H1 (cell line): ENCODE data around the gene HM13. TPM values are rescaled to one million over a fixed set of nuclear protein-coding genes. Genes with fewer than 3 reads are reported as not detected.

Experiments used
- CTCF ChIA-PET: fragments of 300-600 bp; sonication (Branson Sonifier 250); formaldehyde crosslinking; loops from one replicate; lab custom pipeline; 2021; ENCODE audit not compliant: partially characterized antibody; lab: Charles Lee
- POLR2A ChIA-PET: fragments of 300-600 bp; sonication (Branson Sonifier 250); formaldehyde crosslinking; loops from one replicate; lab custom pipeline; 2021; ENCODE audit warnings: inconsistent platforms; ENCODE audit not compliant: partially characterized antibody; lab: Charles Lee
- DNase-seq, 2 experiments: peaks; one replicate each; pipeline versions ENCODE4 v3.0.0 to v3.0.0-alpha.2; 2010 to 2022; ENCODE audit warnings: low spot score in 2 of 2, low read depth in 1 of 2, mixed read lengths in 1 of 2
- FAIRE-seq: peaks from 2 replicates; lab custom pipeline; 2011; peaks lifted over from hg19 to GRCh38; lab: Jason Lieb, UNC
- H2AFZ ChIP-seq: 2 replicates; pipeline ENCODE4 v1.8.1; 2012; ENCODE audit warnings: low read length, inconsistent platforms
- H2AK5ac ChIP-seq: 2 replicates; pipeline ENCODE4 v1.6.1; 2013; ENCODE audit warnings: low read depth, low read length
- H2BK120ac ChIP-seq: replicated peaks from 2 replicates; pipeline ENCODE3; 2013; ENCODE audit warnings: low read depth, low read length, inconsistent platforms
- H2BK12ac ChIP-seq: 2 replicates; pipeline ENCODE4 v1.6.1; 2013; ENCODE audit warnings: low read depth, low read length
- H2BK15ac ChIP-seq: 2 replicates; pipeline ENCODE4 v1.6.1; 2013; ENCODE audit warnings: low read length
- H2BK20ac ChIP-seq: 2 replicates; pipeline ENCODE4 v1.6.1; 2013; ENCODE audit warnings: low read length
- H2BK5ac ChIP-seq: 2 replicates; pipeline ENCODE4 v1.6.1; 2013; ENCODE audit warnings: low read depth, low read length
- H3K14ac ChIP-seq: 2 replicates; pipeline ENCODE4 v1.6.1; 2013; ENCODE audit warnings: inconsistent platforms; ENCODE audit not compliant: insufficient read length
- H3K18ac ChIP-seq: 2 replicates; pipeline ENCODE4 v1.6.1; 2013; ENCODE audit warnings: low read length; ENCODE audit errors: extremely low read depth
- H3K23ac ChIP-seq: 2 replicates; pipeline ENCODE4 v1.6.1; 2013; ENCODE audit warnings: inconsistent platforms; ENCODE audit not compliant: insufficient read length
- H3K23me2 ChIP-seq: 2 replicates; pipeline ENCODE4 v1.6.1; 2013; ENCODE audit warnings: low read depth, low read length
- H3K27ac ChIP-seq: 2 replicates; pipeline ENCODE4 v1.6.1; 2011; ENCODE audit warnings: low read depth, low read length, inconsistent platforms
- H3K27me3 ChIP-seq, 4 experiments: replicated peaks in 1 of 4; 1 replicate in 1 of 4; 2 replicates in 3 of 4; pipeline versions ENCODE4 v1.6.1 to v1.8.1; 2011 to 2013; ENCODE audit warnings: low read length in 3 of 4, mild to moderate bottlenecking in 3 of 4, inconsistent platforms in 2 of 4, mixed read lengths in 2 of 4, moderate library complexity in 1 of 4; ENCODE audit not compliant: control insufficient read depth in 3 of 4, insufficient read depth in 3 of 4; ENCODE audit errors: extremely low read depth in 1 of 4
- H3K36me3 ChIP-seq, 4 experiments: 2 replicates each; pipeline versions ENCODE4 v1.6.1 to v1.8.1; 2011 to 2013; ENCODE audit warnings: mild to moderate bottlenecking in 4 of 4, low read length in 3 of 4, moderate library complexity in 2 of 4, control low read depth in 1 of 4, inconsistent platforms in 1 of 4; ENCODE audit not compliant: insufficient read depth in 4 of 4, control insufficient read depth in 2 of 4
- H3K4ac ChIP-seq: replicated peaks from 2 replicates; pipeline ENCODE3; 2013; ENCODE audit warnings: low read length, low read depth, mixed read lengths, inconsistent platforms; ENCODE audit not compliant: insufficient read length
- H3K4me1 ChIP-seq, 4 experiments: replicated peaks in 1 of 4; 1 replicate in 1 of 4; 2 replicates in 3 of 4; pipeline versions ENCODE4 v1.6.1 to v1.8.1; 2011 to 2013; ENCODE audit warnings: low read length in 3 of 4, inconsistent platforms in 2 of 4, mixed read lengths in 1 of 4; ENCODE audit not compliant: insufficient read depth in 4 of 4, control insufficient read depth in 3 of 4
- H3K4me2 ChIP-seq, 2 experiments: 2 replicates each; pipeline versions ENCODE4 v1.6.1 to v1.8.1; 2011 to 2013; ENCODE audit warnings: low read depth in 2 of 2, low read length in 2 of 2, control low read depth in 1 of 2, inconsistent platforms in 1 of 2, mild to moderate bottlenecking in 1 of 2; ENCODE audit not compliant: insufficient read depth in 1 of 2
- H3K4me3 ChIP-seq, 4 experiments: fragments of 200-600, 300-600 bp in 1 of 4; sonication (generic), shearing (Covaris generic), sonication (Bioruptor Twin) in 1 of 4; 2 replicates each; pipeline versions ENCODE4 v1.5.1 to v1.8.1; 2011 to 2016; ENCODE audit warnings: low read length in 4 of 4, low read depth in 3 of 4, control low read depth in 2 of 4, inconsistent platforms in 2 of 4, mild to moderate bottlenecking in 2 of 4, mixed read lengths in 1 of 4, moderate library complexity in 1 of 4; ENCODE audit not compliant: insufficient read depth in 2 of 4; ENCODE audit errors: extremely low read depth in 1 of 4
- H3K56ac ChIP-seq: replicated peaks from 2 replicates; pipeline ENCODE3; 2013; ENCODE audit warnings: low read depth, mild to moderate bottlenecking, mixed read lengths, low read length, inconsistent platforms; ENCODE audit not compliant: insufficient read length
- H3K79me1 ChIP-seq: 2 replicates; pipeline ENCODE4 v1.6.1; 2013; ENCODE audit warnings: low read depth, low read length, control low read depth
- H3K79me2 ChIP-seq, 2 experiments: 2 replicates each; pipeline versions ENCODE4 v1.6.1 to v1.8.1; 2012 to 2013; ENCODE audit warnings: low read length in 2 of 2, mild to moderate bottlenecking in 2 of 2, inconsistent platforms in 1 of 2; ENCODE audit not compliant: insufficient read depth in 2 of 2, control insufficient read depth in 1 of 2
- H3K9ac ChIP-seq, 4 experiments: replicated peaks in 1 of 4; 1 replicate in 1 of 4; 2 replicates in 3 of 4; pipeline versions ENCODE4 v1.6.1 to v1.8.1; 2011 to 2013; ENCODE audit warnings: low read depth in 3 of 4, low read length in 3 of 4, control low read depth in 2 of 4, mild to moderate bottlenecking in 2 of 4, moderate library complexity in 2 of 4, inconsistent platforms in 1 of 4; ENCODE audit errors: extremely low read depth in 1 of 4
- H3K9me3 ChIP-seq, 2 experiments: 2 replicates each; pipeline versions ENCODE4 v1.6.1 to v1.8.1; 2012 to 2013; ENCODE audit warnings: mild to moderate bottlenecking in 2 of 2, moderate library complexity in 2 of 2, control low read depth in 1 of 2, inconsistent platforms in 1 of 2, low read depth in 1 of 2, low read length in 1 of 2, mixed read lengths in 1 of 2; ENCODE audit not compliant: insufficient read depth in 2 of 2
- H4K20me1 ChIP-seq, 2 experiments: replicated peaks in 1 of 2; 2 replicates each; pipeline versions ENCODE3 to v1.8.1; 2011 to 2013; ENCODE audit warnings: inconsistent platforms in 2 of 2, low read length in 2 of 2, mild to moderate bottlenecking in 1 of 2; ENCODE audit not compliant: insufficient read depth in 2 of 2, control insufficient read depth in 1 of 2
- H4K5ac ChIP-seq: 2 replicates; pipeline ENCODE4 v1.6.1; 2013; ENCODE audit warnings: low read length, low read depth, mixed read lengths, inconsistent platforms; ENCODE audit not compliant: insufficient read length
- H4K8ac ChIP-seq: 2 replicates; pipeline ENCODE4 v1.8.0; 2013; ENCODE audit warnings: mild to moderate bottlenecking, moderate library complexity, low read length, inconsistent platforms; ENCODE audit not compliant: insufficient read depth; ENCODE audit errors: extremely low read depth
- H4K91ac ChIP-seq: replicated peaks from 2 replicates; pipeline ENCODE3; 2013; ENCODE audit warnings: low read length, mixed read lengths, inconsistent platforms; ENCODE audit not compliant: insufficient read length
- BCL11A ChIP-seq, 2 experiments: IDR thresholded peaks; one replicate each; pipeline ENCODE4 v1.6.1; 2011; ENCODE audit warnings: low read depth in 2 of 2, low read length in 2 of 2, mild to moderate bottlenecking in 2 of 2
- CTBP2 ChIP-seq: IDR thresholded peaks from 2 replicates; pipeline ENCODE4 v1.7.0; 2011; ENCODE audit warnings: borderline replicate concordance, mild to moderate bottlenecking, moderate library complexity, mixed read lengths, low read length; ENCODE audit not compliant: insufficient read depth, insufficient read length
- FOSL1 ChIP-seq: IDR thresholded peaks from 2 replicates; pipeline ENCODE4 v1.6.1; 2011; ENCODE audit warnings: mild to moderate bottlenecking, low read depth, low read length, moderate library complexity; ENCODE audit not compliant: insufficient read depth
- GABPA ChIP-seq: IDR thresholded peaks from 2 replicates; pipeline ENCODE4 v1.6.1; 2011; ENCODE audit warnings: mild to moderate bottlenecking, low read length, moderate library complexity, borderline replicate concordance; ENCODE audit not compliant: insufficient read depth
- MAFK ChIP-seq: IDR thresholded peaks from 2 replicates; pipeline ENCODE4 v1.6.1; 2012; ENCODE audit warnings: low read depth, mild to moderate bottlenecking, improper control_type of control experiment, low read length
- NRF1 ChIP-seq: IDR thresholded peaks from 2 replicates; pipeline ENCODE4 v1.6.1; 2011; ENCODE audit warnings: mild to moderate bottlenecking, low read depth, low read length, improper control_type of control experiment
- RAD21 ChIP-seq, 2 experiments: IDR thresholded peaks in 1 of 2; conservative IDR thresholded peaks in 1 of 2; 2 replicates each; pipeline ENCODE4 v1.6.1; 2011; ENCODE audit warnings: low read depth in 2 of 2, low read length in 2 of 2, improper control_type of control experiment in 1 of 2, inconsistent platforms in 1 of 2, mild to moderate bottlenecking in 1 of 2, moderate library complexity in 1 of 2
- SAP30 ChIP-seq: fragments of 300-600 bp; sonication (generic); IDR thresholded peaks from 2 replicates; pipeline ENCODE4 v1.7.1; 2012; ENCODE audit warnings: low read length, moderate library complexity, mild to moderate bottlenecking, inconsistent platforms; ENCODE audit not compliant: insufficient read depth, insufficient replicate concordance
- TAF7 ChIP-seq: optimal IDR thresholded peaks from 2 replicates; pipeline ENCODE3; 2011; ENCODE audit warnings: low read depth, mild to moderate bottlenecking, inconsistent platforms, low read length, moderate library complexity, borderline replicate concordance
- ZNF274 ChIP-seq: IDR thresholded peaks from 2 replicates; pipeline ENCODE4 v1.7.0; 2012; ENCODE audit warnings: low read length, borderline replicate concordance; ENCODE audit errors: extremely low read depth
- WGBS, 2 experiments: shearing (Covaris generic) in 1 of 2; methylation state at CpG; one replicate each; pipeline versions ENCODE4 v1.1.6 to v1.1.7; 2013 to 2015; ENCODE audit warnings: low lambda C conversion rate in 2 of 2, mixed read lengths in 2 of 2, inconsistent platforms in 1 of 2, low coverage in 1 of 2, missing lambda C conversion rate in 1 of 2; ENCODE audit not compliant: insufficient replicate concordance in 2 of 2, insufficient coverage in 1 of 2, insufficient read length in 1 of 2; ENCODE audit errors: extremely low coverage in 1 of 2, missing lambda C conversion rate in 1 of 2; 5-methylcytosine and 5-hydroxymethylcytosine counted together
- polyA plus RNA-seq, 7 experiments: library from polyadenylated mRNA; depleted of rRNA in 3 of 7; stranded (reverse) in 5 of 7; unstranded in 2 of 7; fragments of >200 nt in 5 of 7; fragments of 200-250 nt in 2 of 7; gene quantifications; 1 replicate in 5 of 7; 2 replicates in 1 of 7; 4 replicates in 1 of 7; pipeline versions ENCODE4 v1.2.1 to v1.2.3, GENCODE V29; 2011 to 2013; ENCODE audit warnings: missing spikeins in 2 of 7, mixed read lengths in 2 of 7
- total RNA-seq: library from RNA; stranded (reverse); fragmentation: NEBNext Ultra II Directional; extraction: Animal tissue kit (Norgen Biotek cat#: 25700); gene quantifications from 2 replicates; pipeline ENCODE4 v1.2.1, GENCODE V29; 2021
- TF ChIP-seq, protein P1 (sequence below): IDR thresholded peaks from 2 replicates; pipeline ENCODE4 v1.6.1; 2012; ENCODE audit warnings: inconsistent platforms
- TF ChIP-seq, protein P2 (sequence below): IDR thresholded peaks from 2 replicates; pipeline ENCODE4 v1.6.1; 2011; ENCODE audit warnings: low read depth, mild to moderate bottlenecking, low read length; ENCODE audit not compliant: insufficient read depth

The HM13 gene
- total and polyA plus RNA-seq, 2 of the 8 experiments (the other 6 are each of a cell fraction or from before 2014, with no cell fraction given): 118 to 183 TPM

DNA sequence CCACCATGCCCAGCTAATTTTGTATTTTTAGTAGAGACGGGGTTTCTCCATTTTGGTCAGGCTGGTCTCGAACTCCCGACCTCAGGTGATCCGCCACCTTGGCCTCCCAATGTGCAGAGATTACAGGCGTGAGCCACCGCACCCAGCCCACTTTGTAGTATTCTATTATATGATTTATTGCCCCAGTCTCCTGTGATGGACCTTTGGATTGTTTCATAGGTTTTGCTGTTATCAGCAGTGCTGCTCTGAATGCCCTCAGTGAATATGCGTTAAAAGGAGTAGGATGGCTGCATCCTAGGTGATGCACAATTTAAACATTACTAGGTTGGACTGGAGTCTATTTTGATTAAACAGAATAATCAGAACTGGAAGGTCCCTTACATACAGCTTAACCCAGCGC, 101.2 kb downstream of the HM13 start:
- Histone ChIP-seq H3K27me3 (no peaks in the 10 kb centered on the region; a peak in 2 of 7 replicates), H2AFZ (no peak overlapping the region), H3K56ac (no peak overlapping the region), H3K4me1 (peaks cover 0 to 7% (median 5%) of the 10 kb centered on the region in 4 experiments; a peak in 5 of 7 replicates), H3K4me3 (no peak overlapping the region), H4K5ac (no peak overlapping the region), H3K79me2 (no peaks in the 10 kb centered on the region), H3K79me1 (no peaks in the 10 kb centered on the region), H2AK5ac (no peak overlapping the region), H2BK12ac (no peak overlapping the region), H3K9ac (no peak overlapping the region), H3K27ac (no peak overlapping the region), H4K8ac (no peak overlapping the region), H4K20me1 (no peaks in the 10 kb centered on the region), H3K14ac (no peak overlapping the region), H3K9me3 (no peaks in the 10 kb centered on the region), H2BK120ac (no peak overlapping the region), H2BK5ac (no peak overlapping the region), H2BK20ac (no peak overlapping the region), H3K4ac (no peak overlapping the region), H3K23me2 (no peaks in the 10 kb centered on the region), H4K91ac (no peak overlapping the region), H3K18ac (no peak overlapping the region), H2BK15ac (no peak overlapping the region), H3K23ac (no peak overlapping the region), H3K36me3 (no peaks in the 10 kb centered on the region), H3K4me2 (no peak overlapping the region)
- ChIA-PET POLR2A (interaction anchor here (0.7 to 26.1 kb wide), 3 partner anchors 8 to 46 kb away, joined by 3 to 1033 read pairs (median 3); partner anchors contain the start of gene ID1), CTCF (interaction anchor here (0.9 to 32.8 kb wide), 2 partner anchors 50 to 101 kb away, joined by 3 to 1559 read pairs; partner anchors contain the start of gene HM13)
- 87% methylated on average over 8 of the region's 8 CpGs; no CpG with 5 or more reads in 1 of the 2 experiments for WGBS, 2 experiments
- FAIRE-seq: no peak
- no peak for DNase-seq
- TF ChIP-seq ZNF274 (no peak), FOSL1 (no peak), SAP30 (no peak), RAD21 (IDR thresholded peaks at IDR 0.05 in 1 of 2, conservative IDR thresholded peaks at IDR 0.05 in 1 of 2; ENCODE audit: low read depth in 2 of 2, low read length in 2 of 2) (no peak), CTBP2 (no peak), NRF1 (no peak), MAFK (no peak), BCL11A (IDR thresholded peaks at IDR 0.05; ENCODE audit: low read depth in 2 of 2, low read length in 2 of 2) (no peak), TAF7 (no peak), GABPA (no peak)
- TF ChIP-seq, protein P1, sequence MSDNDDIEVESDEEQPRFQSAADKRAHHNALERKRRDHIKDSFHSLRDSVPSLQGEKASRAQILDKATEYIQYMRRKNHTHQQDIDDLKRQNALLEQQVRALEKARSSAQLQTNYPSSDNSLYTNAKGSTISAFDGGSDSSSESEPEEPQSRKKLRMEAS: no peak
- TF ChIP-seq, protein P2, sequence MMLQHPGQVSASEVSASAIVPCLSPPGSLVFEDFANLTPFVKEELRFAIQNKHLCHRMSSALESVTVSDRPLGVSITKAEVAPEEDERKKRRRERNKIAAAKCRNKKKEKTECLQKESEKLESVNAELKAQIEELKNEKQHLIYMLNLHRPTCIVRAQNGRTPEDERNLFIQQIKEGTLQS: no peak
